Activated CD4-positive, alpha-beta T cell treated with anti-CD3 and anti-CD28 coated beads, Interleukin-10, Interleukin-2, amounts not matched to agents 100 ng/mL and 50 ng/mL, durations not matched to agents 16 hours and 8 hours (primary cell): Measurements from ENCODE around the gene SMAD3.

ENCODE experiments used
- DNase-seq: peaks from one replicate; pipeline ENCODE4 v3.0.0-alpha.2; 2020

SMAD3 gene

DNA sequence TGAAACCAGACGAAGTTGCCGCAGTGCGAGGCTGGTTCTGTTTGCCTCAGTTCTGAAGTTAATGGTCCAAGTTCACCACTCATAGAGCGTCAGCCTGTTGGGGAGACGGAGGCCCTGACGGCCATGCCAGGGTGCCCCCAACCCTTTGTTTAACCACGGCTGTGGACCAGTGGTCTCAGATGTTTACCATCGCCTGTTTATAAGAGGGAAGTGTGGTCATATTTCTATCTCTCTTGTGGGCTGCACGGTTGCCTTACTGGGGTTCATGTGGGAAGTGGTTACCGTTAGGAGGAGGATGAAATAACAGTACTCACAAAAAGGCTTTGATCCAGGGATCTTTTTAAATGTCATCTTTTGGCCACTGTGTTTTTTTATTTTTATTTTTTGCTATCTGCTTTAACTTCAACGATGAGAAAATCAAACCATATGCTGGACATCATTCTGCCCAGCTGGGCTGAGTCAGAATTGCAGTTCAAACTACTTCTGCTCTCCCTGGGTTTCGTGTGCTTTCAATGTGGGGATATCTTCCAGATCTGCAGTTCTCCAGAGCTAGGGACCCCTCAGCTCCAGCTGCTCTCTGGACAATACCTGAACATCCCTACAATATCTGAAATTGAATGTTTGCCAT is 17.8 kb downstream of the SMAD3 start:
- DNase-seq, result peak; percentile 50

DNA sequence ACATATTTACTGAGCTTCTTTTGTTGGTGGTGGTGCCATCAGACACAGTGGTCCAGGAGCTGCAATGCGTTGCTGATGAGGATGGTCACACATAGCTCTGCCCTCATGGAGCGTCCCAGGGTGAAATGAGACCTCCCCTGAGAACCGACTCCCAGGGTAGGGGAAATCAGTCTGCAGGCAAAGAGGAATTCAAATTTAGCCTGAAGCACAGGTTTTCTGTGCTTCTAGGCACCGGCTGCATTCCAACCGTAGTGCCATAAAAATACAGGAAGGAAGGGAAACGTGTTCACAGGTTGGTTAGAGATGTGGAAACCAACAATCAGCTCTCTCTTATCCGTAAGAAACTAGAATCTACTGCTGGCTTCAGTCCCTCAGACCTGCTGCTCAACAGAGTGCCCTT is 19.2 kb downstream of the SMAD3 start:
- DNase-seq, result no peak

DNA sequence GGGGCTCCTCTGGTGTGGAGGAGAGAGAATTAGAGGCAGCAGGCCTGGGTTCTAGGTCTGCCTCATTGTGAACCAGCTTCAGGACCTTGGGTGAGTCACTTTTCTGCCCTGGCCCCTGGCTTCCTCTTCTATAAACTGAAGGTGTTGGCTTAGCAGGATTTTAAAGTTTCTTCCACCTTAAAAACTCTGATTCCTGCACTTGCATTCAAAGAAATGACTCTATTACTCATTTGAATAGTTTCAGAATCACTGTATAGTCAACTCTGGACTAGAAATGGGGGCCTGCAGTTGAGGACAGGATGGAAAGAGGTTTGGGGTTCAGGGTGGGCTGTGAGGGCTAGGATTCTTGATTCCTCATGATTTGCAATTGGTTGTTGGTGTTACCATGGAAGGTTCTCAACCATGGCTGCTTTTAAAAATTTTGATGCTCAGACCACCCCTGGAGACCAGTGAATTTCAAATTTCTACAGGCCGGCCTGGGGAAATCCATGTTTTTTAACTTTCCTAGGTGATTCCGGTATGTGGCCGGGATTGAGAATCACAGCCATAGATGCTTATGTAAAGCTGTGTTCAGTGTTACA is 19.9 kb downstream of the SMAD3 start:
- DNase-seq, result peak; percentile 94

DNA sequence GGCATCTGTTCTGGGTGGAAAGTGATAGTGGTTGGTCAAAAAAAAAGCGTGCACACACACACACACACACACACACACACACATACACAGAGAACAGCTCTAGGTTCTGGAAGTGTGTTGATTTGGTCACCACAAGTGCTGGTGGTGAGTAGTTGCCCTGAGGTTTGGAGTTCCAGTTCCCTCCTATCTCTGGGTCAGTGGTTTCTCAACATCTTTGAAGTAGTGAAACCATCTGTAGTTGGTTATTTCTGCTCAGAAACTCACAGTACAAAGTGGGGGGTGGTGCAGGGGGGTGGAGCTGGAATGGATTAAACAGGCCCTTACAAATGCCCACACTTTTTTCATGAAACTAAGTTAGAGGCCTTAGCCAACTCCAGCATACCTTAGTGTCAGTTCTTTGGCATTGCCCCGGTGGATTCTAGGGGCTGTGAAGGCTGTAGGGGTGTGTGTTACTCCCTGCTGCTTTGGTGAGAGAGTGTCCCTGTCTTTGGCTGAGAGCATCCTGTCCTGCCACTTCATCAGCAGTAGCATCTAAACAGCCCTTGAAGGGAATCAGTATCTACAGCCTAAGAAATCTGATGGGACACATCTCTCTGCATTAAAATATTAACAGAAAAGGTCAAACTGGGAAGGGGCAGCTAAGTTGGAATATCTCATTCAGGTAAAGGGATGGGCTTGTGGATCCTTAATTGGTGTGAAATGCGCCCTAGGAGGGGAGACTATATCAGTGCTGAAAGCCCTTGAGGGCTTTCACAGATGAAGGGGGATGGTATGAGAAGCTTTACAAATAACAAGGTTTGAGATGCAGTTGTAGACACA is 20.6 kb downstream of the SMAD3 start:
- peak; percentile 87 for DNase-seq

DNA sequence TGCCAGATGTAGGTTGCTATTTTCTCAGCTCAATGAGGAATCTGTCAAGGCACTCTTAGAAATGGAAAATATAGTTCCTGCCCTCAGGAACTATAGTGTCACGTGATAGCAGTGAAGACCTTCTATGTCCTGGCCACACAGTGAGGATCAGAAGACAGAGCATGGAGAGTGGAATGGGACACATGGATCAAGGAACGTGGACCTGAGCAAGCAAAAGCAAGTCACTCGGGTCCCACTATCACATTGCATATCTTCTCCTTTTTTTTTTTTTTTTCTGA is 21.2 kb downstream of the SMAD3 start:
- DNase-seq, result no peak

DNA sequence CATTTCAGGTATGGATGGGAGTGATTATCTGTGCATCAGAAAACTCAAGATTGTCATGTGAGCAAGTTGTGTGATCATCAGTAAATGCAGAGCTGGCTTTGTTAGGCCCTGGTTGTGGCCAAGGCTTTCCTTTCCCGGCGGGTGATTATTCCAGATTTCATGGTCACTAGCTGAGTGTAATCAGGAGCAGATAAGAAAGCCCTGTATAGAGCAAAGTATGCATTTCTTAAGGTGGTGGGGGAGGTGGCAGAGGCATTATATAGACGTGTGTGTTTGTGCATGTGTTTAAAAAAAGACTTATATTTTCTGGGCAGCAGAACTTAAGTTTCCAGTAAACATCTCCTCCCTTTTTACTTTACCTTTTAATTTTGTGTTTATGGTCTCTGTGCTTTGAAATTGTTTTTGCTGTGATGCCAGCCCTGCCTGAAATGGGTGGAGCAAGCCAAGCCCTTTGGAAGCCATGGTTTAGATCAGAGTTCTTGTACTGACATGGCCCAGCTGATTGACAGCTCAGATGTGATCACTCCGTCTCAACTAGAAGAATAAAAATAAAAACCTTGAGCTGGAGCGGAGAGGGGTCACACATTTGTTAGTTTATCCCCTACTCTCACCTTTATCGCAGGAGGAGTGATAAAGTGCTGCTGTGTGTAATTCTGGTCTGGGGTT is 22.2 kb downstream of the SMAD3 start:
- DNase-seq, result no peak

DNA sequence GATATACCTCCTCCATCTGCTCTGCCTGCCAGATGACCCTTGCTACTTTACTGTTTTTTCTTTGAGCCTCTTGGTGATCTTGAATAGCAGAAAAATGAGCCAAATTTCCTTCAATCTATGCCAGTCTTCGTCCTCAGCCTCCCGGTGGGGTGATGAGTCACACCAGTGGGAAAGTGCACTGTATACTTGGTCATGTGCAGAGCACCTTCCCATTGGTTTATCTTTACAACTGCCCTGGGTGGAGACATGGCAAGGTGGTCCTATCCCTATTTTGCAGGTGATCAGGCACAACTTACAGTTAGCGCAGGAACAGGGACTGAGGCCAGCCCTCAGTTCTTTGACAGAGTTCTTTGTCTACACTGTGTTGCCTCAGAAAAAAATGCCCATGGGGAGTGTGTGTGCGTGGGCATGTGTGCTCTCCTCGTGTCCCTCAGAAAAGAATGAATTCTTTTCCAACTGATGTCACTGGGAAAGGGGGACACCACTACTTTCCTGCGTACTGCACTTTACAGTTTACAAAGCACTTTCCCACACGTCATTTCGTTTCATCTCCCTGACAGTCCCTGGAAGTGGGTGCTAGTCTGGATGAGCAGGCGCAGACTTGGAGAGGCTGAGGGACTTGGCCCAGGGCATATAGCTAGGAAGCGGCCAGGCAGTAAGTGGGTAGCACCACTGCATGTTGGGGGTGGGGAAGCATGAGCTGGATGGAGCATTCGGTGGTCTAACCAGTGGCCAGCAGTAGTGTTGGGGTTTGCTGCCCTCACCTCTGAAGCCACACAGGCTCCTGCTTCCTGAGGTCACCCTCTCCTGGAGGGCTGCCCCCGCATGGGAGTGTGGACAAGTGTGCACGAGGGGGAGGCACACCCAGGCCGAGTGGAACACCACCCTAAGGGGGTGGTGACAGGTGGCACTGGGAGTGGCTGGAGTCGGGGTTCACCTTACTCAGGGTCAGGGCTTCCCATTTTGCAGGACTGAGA is 24.1 kb downstream of the SMAD3 start:
- DNase-seq, result no peak

DNA sequence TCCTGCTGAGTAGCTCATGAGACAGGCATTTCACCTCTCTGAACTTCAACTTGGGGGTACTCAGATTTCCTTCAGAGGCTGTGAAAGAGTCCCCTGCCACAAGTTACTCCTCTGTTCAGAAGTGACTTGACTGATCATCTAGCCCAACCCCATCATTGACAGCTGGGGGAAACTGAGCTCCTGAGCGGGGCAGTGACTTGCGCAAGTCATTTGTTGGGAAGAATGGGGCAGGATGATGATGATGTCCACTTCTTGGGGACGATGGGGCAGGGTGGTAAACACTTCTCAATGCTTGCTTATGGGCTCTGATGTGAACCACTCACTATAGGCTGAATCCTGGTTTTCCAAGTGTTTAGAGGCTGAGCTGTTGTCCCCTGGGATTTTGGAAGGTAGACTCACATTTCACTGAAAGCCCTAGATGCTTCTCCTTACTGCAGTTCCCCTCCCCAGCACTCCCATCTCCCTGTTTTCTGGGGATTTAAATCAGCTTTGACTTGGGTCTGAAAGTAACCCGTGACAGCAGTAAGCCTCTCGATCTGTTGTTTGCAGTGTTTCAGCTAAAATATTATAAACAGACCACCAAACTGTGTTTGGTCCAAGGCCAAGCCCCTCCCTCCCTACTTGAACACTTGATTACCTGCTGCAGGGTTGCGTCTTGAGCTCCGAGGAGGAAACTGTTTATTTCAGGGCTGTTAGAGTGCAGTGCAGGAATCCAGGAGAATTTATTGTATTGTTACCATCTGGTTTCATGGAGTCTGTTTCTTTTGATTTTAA is 25.1 kb downstream of the SMAD3 start:
- no peak for DNase-seq

DNA sequence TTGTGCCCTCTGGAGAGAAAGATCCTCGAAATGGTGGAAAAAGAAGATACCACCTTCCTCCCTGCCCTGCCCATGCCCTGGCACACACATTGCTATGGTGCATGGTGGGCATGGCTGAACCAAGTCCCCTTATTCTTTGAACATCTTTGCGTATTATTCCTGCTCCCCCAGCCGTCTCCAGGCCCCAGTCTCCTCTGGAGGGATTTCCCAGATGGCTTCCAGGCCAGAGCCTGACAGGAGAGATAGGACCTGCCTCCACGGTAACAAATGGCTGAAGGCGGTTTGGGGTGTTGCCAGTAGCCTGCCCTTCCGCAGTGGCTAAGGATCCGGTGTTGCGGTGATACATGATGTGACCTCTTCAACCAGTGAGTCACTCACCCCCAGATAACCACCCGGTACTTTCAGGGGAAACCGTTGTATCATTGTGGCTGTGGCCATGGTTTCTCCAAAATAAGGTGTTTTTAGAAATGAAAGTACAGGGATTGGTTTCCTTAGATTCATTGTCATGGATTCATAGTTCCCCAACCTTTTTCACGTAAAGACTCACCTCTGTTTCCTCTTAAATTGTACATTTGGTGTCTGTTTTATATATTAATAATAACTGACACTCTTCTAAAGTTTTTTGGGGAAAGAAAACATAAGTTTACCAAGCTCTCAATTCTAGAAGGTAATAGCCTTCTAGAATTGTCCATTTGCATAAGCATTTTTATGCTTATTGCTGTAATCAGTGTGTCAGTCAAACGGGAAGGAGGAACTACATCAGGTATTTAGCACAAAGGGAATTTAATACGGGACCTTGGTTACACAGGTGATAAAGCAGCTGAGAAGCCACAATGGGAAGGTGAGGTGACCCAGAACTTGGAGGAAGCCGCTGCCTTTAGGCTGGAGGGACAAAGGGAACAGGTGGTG is 25.9 kb downstream of the SMAD3 start:
- DNase-seq, result peak; percentile 95

DNA sequence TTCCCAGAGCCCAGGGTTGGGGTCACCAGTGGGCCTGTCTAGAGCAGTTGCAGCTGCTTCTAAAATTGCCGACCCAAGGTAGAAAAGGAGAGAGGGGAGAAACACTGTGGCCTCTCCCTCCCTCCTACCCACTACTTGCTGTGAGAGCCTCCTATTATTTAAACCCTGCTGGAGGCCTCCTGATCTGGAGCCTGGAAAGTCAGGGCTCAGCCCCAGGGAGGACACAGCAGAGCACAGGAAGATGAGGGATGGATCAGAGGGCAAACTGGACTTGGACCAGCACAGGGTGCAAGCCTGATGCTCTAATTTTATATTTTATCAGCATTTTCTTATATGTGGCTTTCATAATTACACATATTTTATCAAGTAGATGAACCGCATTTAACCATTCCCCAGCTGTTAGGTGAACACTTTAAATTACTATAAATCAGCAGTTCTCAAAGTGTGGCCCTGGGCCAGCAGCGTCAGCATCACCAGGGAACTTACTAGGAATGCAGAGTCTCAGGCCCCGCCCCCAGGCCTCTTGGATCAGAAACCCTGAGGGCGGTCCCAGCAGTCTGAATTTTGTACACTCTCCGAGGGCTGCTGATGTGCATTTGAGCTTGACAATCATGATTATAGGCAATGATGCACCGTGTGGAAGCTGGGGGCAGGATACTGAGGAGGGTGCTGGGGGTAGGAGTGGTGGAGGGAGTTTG is 26.7 kb downstream of the SMAD3 start:
- DNase-seq, result no peak

DNA sequence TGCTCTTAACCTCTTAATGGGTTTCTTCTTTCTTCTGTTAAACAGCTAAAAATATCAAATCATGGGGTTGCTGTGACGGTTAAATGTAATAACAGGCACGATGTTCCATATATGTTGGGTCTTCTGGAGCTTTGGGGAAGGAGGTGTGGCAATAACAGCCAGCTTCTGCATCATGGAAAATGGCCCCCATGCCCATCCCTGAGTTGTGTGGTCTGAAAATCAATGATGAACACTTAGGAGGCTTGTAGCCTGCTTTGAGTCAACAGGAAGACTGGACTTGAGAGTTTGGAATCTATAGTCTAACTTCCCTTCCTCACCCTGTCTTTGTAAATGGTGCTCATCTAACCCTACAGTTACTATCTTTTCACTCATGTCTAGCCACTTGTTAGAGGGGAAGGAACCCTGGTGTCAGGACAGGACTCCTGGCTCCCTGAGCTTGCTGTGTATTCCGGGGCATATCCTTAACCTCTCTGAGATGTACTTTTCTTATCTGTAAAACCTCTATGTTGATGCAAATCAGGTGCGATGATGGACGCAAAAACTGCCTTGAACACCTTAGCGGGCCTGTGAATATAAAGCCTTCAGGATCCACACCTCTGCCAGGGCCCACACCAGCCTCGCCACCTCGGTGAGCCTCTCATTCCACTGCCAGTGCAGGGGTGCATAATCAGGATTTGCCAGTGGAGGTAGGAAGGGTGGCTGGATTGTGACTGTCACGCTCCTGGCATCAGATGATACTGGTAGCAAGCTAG is 27.5 kb downstream of the SMAD3 start:
- DNase-seq, result no peak

DNA sequence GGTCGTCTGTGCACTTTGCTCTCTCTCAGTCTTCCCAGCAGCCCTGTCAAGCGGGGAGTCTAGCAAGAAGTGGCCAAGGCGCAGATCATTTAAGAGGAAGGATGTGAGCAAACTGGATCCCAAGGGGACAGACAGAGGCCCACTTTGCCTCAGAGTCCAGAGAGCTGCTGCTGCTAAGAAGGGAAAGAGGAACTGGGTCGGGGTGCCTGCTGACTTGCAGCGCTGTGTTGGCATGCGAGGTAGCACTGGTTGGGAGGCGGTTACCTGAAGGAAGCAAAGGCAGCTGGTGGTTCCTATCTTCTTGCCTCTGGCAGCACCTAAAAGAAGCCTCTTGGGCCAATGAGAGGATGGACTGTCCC is 28.1 kb downstream of the SMAD3 start:
- no peak for DNase-seq

DNA sequence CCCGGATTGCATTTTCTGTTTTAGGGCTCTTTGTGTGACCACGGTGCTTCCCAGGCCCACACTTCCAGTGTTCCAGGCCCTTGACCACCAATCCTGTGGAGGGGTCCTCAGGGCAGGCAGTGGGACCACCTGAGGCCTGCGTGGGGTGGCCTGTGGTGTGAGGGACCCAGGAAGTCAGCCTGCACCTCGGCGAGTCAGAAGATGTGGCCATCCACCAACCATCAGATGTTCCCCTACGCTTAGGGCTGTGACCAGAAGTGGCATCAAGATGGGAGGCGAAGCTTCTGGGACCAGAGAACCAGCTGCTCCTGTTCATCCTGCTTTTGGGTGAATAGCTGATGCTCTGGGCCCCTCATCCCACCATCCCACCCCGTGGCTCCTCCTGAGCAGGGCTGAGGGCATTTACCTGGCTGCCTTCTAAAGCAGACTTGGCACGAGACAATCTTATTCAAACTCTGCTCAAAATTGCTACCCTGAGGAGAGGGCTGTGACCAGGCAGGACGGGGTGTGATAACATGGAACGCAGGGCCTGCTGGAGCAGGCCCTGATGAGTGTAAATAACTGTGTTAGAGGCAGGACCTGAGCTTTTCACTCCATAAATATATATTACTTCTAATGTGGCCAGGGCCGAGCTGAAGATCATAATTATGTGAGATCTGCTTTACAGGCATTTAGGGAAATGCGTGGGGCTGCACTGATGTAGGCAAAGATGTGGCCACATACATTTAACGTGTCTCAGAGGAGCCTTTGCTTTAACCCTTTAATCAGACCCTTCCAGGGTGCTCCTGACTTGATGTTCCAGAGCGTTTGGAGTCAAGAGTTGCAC is 28.8 kb downstream of the SMAD3 start:
- DNase-seq, result no peak

DNA sequence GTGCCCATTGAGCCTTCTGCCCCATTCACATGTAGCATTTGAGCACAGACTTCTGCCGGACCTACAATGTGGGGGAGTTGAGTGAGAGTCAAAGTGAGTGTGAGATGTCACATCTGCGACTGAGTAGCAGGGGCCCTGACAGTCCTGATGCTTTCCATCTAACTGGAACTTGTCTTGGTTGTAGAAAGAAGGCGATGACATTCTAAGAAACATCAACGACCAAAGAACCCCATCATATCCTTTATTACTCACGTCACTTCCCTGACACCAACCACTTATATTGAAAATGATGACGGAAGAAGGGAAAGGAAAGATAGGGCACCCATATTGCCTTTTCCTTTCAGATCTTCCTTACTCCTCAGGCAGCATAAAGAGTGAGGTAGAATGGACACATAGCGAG is 30.5 kb downstream of the SMAD3 start:
- peak; percentile 62 for DNase-seq

DNA sequence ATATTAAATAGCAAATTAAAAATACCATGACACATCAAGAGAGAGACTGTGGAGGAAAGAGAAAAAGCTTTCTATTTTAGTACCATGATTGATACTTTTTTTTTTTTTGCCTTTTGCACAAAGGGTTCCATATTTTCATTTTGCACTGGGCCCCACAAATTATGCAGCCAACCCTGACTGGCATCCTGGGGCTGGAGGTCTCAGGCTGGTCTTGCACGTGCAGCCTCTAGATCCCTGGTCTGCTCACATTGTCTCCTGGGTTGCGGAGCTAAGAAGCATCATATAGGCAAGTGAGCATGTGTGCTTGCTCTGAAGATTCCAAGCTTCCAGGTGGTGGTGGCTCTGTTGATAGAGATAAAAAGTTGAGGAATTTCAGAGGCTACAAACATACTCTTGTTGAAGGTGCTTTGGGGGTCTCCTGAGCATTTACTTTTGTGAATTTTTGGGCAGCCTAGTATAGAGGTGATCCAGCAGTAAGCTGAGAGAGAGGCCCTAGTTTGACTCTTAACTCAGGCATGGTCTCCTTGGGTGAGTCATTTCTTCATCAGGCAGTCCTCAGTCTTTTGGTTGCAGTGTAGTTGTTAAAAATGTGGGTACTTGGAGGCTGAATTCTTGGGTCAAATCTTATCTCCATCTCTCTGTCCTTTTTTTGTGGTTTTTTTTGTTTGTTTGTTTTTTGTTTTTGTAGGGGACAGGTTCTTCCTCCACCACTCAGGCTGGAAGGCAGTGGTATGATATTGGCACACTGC is 31.3 kb downstream of the SMAD3 start:
- DNase-seq, result peak; percentile 81

DNA sequence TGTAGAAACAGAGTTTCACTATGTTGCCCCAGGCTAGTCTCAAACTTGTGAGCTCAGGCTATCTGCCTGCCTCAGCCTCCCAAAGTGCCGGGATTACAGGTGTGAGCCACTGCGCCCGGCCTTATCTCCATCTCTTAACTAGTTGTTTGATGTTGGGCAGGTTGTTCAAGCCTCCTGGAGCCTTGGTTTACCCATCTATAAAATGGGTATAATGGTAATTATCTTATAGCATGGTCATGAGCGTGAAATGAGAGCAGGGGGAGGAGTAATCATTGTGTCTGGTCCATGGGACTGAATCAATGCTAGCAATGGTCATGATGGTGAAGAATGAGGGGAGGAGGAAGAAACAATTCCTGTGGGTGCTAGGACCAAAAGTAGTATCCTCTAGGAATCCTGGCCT is 32.0 kb downstream of the SMAD3 start:
- no peak for DNase-seq

DNA sequence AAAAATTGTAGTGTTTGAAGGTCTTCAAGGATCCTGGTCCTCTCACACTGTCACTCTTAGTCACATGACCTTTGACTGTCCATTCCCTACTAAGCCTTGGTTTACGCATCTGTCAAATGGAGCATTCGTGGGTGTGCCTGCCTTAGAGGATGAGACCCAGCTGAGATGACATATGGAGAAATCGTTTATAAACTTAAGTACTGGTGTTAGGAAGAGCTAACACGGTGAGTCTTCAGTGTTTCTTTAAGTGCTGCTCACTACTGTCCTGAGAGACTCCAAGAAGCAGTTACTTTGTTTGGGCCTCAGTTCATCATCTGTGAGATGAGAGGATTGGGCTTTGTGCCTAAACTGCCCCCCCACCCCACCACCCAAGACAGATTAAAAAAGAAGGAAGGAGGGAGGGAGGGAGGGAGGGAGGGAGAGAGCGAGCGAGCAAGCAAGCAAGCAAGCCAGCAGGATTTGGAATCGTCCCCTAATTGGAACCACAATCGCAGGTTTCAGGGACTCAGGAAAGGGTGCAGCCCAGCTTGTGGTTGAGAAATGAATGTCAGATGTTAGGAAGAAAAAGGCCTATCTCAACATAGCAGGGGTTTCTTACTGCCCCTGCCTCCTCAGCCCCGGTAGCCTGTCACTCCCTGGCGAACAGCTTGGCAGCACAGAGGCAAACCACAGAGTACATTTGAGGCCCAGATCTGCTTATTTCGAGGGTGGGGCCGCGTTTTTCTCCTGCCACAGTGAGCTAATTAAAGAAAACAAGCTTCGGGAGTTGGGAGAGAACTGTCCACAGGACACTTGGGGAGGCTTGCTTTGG is 32.7 kb downstream of the SMAD3 start:
- peak; percentile 68 for DNase-seq
